HEK293 (cell line): ENCODE results near the gene EML6.

ENCODE experiments used
- CTCF ChIA-PET: fragments of 350-600 bp; formaldehyde crosslinking; extraction: SDS; loops from one replicate; lab custom pipeline; 2021; ENCODE audit warnings: antibody characterized with exemption; lab: Yijun Ruan, JAX
- POLR2A ChIA-PET: fragments of 300-600 bp; formaldehyde crosslinking; extraction: SDS; loops from one replicate; lab custom pipeline; 2020; ENCODE audit warnings: antibody characterized with exemption, inconsistent platforms; lab: Yijun Ruan, JAX
- H3K27ac ChIP-seq: fragments of 200-500 bp; sonication (Bioruptor generic); 2 replicates; pipeline ENCODE4 v1.5.1; 2014; ENCODE audit warnings: low read depth, low read length, control low read depth, inconsistent platforms; ENCODE audit errors: extremely low read depth
- H3K36me3 ChIP-seq, 2 experiments: fragments of 200-500 bp in 1 of 2; sonication (Bioruptor generic) in 1 of 2; 1 replicate in 1 of 2; 2 replicates in 1 of 2; pipeline ENCODE4 v1.5.1; 2014 to 2017; ENCODE audit warnings: inconsistent platforms in 2 of 2, low read length in 2 of 2; ENCODE audit not compliant: control insufficient read depth in 2 of 2, insufficient read depth in 1 of 2
- H3K4me1 ChIP-seq: fragments of 200-500 bp; sonication (Bioruptor generic); 2 replicates; pipeline ENCODE4 v1.5.1; 2014; ENCODE audit warnings: mild to moderate bottlenecking, low read length, inconsistent platforms; ENCODE audit not compliant: control insufficient read depth, insufficient read depth
- H3K4me3 ChIP-seq: 2 replicates; pipeline ENCODE4 v1.5.1; 2011; ENCODE audit warnings: low read depth, mild to moderate bottlenecking, control low read depth, low read length, moderate library complexity
- H3K9me3 ChIP-seq: fragments of 200-500 bp; sonication (Bioruptor generic); 2 replicates; pipeline ENCODE4 v1.5.1; 2014; ENCODE audit warnings: low read depth, low read length, inconsistent platforms; ENCODE audit not compliant: control insufficient read depth, insufficient read depth
- KLF7 ChIP-seq: fragments of 450-650 bp; formaldehyde crosslinking; IDR thresholded peaks from 2 replicates; pipeline ENCODE4 v1.5.1; 2016; ENCODE audit warnings: missing biosample characterization, missing genetic modification characterization, borderline replicate concordance
- KLF9 ChIP-seq: fragments of 450-650 bp; formaldehyde crosslinking; IDR thresholded peaks from 2 replicates; pipeline ENCODE4 v1.5.1; 2016; ENCODE audit warnings: missing biosample characterization, missing genetic modification characterization, low read depth
- SCRT1 ChIP-seq: fragments of 450-650 bp; formaldehyde crosslinking; IDR thresholded peaks from 2 replicates; pipeline ENCODE4 v1.5.1; 2016; ENCODE audit warnings: missing biosample characterization, missing genetic modification characterization, borderline replicate concordance
- SCRT2 ChIP-seq: fragments of 450-650 bp; formaldehyde crosslinking; IDR thresholded peaks from 2 replicates; pipeline ENCODE4 v1.5.1; 2016; ENCODE audit warnings: missing biosample characterization, missing genetic modification characterization
- ZFP69B ChIP-seq: fragments of 450-650 bp; formaldehyde crosslinking; IDR thresholded peaks from 2 replicates; pipeline ENCODE4 v1.5.1; 2016; ENCODE audit warnings: missing biosample characterization, missing genetic modification characterization
- ZNF146 ChIP-seq: fragments of 450-650 bp; formaldehyde crosslinking; IDR thresholded peaks from 2 replicates; pipeline ENCODE4 v1.5.1; 2016; ENCODE audit warnings: missing biosample characterization, missing genetic modification characterization
- ZNF157 ChIP-seq: fragments of 450-650 bp; formaldehyde crosslinking; IDR thresholded peaks from 2 replicates; pipeline ENCODE4 v1.5.1; 2016; ENCODE audit warnings: missing biosample characterization, missing genetic modification characterization
- ZNF558 ChIP-seq: fragments of 450-650 bp; formaldehyde crosslinking; IDR thresholded peaks from 2 replicates; pipeline ENCODE4 v1.5.1; 2016; ENCODE audit warnings: missing biosample characterization, missing genetic modification characterization
- ZNF624 ChIP-seq: fragments of 450-650 bp; formaldehyde crosslinking; IDR thresholded peaks from 2 replicates; pipeline ENCODE4 v1.5.1; 2017; ENCODE audit warnings: missing biosample characterization, missing genetic modification characterization
- ZSCAN23 ChIP-seq: fragments of 450-650 bp; formaldehyde crosslinking; IDR thresholded peaks from 2 replicates; pipeline ENCODE4 v1.5.1; 2016; ENCODE audit warnings: missing biosample characterization, missing genetic modification characterization
- ZXDB ChIP-seq: fragments of 450-650 bp; formaldehyde crosslinking; IDR thresholded peaks from 2 replicates; pipeline ENCODE4 v1.5.1; 2016; ENCODE audit warnings: missing biosample characterization, missing genetic modification characterization
- TF ChIP-seq, protein P1 (sequence below): fragments of 450-650 bp; formaldehyde crosslinking; IDR thresholded peaks from 2 replicates; pipeline ENCODE4 v1.5.1; 2016; ENCODE audit warnings: missing biosample characterization, missing genetic modification characterization

The EML6 gene

DNA sequence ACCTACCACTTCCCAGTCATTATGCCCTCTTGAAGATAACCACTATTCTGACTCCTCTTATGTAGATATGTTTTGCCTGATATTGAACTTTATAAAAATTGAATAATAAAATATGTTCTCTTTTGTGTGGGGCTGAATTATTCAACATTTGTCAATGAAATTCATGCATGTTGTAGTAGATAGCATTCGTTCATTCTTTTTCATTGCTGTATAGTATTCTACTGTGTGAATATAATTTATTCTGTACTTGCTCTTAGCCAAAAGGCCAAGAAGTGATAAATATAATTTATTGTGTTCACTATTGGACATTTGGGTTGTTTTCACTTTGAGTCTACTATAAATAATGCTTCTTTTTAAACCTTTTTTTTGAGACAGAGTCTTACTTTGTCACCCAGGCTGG, 29.0 kb downstream of the EML6 start:
- CTCF ChIA-PET: no interaction called here
- H3K4me3 ChIP-seq: no peak overlapping the region
- H3K36me3 ChIP-seq: no peaks in the 10 kb centered on the region
- no peaks in the 10 kb centered on the region; the same call in 1 of the 2 replicates for H3K4me1 ChIP-seq
- H3K27ac ChIP-seq: no peak overlapping the region
- H3K9me3 ChIP-seq: no peaks in the 10 kb centered on the region
- POLR2A ChIA-PET: no interaction called here
- no peak for TF ChIP-seq ZNF157 (tag by site-specific recombination)
- peak; percentile 54 for TF ChIP-seq ZNF146

DNA sequence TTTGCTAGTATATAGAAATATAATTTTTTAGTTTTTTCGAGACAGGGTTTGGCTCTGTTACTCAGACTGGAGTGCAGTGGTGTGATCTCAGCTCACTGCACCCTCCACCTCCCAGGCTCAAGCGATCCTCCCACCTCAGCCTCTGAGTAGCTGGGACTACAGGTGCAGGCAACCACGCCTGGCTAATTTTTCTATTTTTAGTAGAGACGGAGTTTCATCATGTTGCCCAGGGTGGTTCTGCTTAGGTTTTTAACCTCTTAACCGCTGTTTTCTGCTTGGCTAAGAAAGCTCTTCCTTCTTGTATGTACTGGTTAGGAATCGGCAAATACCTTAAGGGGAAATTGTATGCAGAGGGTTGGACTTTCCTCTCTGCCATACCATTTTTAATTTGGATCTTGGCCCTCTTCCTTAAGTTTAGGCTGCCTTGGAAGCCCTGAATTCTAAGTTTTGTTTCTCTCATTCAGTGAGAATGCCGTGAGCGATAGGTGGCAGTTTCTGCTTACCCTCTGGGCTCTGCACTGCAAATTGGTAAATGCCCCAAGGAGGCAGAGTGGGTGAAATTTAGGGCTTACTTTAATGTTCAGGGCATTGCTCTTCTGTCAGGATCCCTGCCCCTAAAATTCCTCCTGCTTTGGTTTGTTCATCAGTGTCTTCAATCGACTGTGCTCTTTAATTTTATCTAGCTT, 32.3 kb downstream of the EML6 start:
- no peaks in the 10 kb centered on the region for H3K9me3 ChIP-seq
- H3K27ac ChIP-seq: no peak overlapping the region
- peak; percentile 57 for TF ChIP-seq SCRT2
- no peak for TF ChIP-seq ZNF624 (tag by site-specific recombination)
- TF ChIP-seq, all 188 proteins: peak for 1
- POLR2A ChIA-PET: no interaction called here
- Histone ChIP-seq H3K4me3 (no peak overlapping the region), H3K36me3 (no peaks in the 10 kb centered on the region), H3K4me1 (no peaks in the 10 kb centered on the region; the same call in 1 of the 2 replicates)
- CTCF ChIA-PET: no interaction called here

DNA sequence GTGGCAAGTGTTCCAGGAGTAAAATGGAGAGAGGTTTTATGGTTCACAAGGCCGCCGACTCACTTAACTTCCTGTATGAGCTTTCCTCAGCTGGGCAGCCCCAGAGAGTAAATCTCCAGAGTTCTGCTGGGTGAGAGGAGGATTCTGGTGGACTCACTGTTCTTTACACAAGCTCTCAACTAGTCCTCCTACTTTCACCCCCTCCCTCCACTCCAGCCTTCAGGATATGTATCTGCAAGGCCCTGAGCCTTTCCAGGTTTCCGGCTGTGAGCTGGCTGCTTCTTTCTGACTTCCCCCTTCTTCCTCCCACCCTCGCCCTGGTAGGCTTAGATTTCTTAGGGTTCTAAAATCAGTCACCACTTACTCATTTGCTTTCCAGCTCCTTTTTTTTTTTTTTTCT, 34.0 kb downstream of the EML6 start:
- POLR2A ChIA-PET: no interaction called here
- Histone ChIP-seq H3K9me3 (no peaks in the 10 kb centered on the region), H3K27ac (no peak overlapping the region), H3K4me3 (no peak overlapping the region), H3K36me3 (no peaks in the 10 kb centered on the region), H3K4me1 (no peaks in the 10 kb centered on the region; the same call in 1 of the 2 replicates)
- peak; percentile 52; the same call in 1 of the 2 replicates for TF ChIP-seq ZNF558 (tag by site-specific recombination)
- TF ChIP-seq, protein P1, sequence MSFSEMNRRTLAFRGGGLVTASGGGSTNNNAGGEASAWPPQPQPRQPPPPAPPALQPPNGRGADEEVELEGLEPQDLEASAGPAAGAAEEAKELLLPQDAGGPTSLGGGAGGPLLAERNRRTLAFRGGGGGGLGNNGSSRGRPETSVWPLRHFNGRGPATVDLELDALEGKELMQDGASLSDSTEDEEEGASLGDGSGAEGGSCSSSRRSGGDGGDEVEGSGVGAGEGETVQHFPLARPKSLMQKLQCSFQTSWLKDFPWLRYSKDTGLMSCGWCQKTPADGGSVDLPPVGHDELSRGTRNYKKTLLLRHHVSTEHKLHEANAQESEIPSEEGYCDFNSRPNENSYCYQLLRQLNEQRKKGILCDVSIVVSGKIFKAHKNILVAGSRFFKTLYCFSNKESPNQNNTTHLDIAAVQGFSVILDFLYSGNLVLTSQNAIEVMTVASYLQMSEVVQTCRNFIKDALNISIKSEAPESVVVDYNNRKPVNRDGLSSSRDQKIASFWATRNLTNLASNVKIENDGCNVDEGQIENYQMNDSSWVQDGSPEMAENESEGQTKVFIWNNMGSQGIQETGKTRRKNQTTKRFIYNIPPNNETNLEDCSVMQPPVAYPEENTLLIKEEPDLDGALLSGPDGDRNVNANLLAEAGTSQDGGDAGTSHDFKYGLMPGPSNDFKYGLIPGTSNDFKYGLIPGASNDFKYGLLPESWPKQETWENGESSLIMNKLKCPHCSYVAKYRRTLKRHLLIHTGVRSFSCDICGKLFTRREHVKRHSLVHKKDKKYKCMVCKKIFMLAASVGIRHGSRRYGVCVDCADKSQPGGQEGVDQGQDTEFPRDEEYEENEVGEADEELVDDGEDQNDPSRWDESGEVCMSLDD (tag by site-specific recombination): no peak
- CTCF ChIA-PET: no interaction called here

DNA sequence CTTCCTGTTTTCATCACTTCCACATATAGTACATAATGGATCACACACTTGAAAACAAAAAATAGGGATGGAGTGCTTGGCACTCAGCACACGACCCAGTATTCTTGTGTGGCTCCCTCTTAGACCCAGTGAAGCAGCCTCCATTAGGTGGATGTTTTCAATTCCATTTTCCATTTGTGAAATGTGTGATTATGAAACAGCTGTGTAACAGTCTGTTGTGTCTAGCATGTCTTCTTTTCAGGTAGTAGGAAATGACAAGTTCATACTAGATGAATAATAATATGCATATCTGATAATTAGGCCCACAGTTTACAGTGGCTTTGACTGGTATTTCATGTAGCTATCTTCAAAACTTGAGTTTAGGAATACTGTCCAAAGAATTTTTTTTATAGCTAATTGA, 35.5 kb downstream of the EML6 start:
- ChIA-PET POLR2A (no interaction called here), CTCF (interaction anchor here (1.1 kb wide), 1 partner anchor 410 kb away, joined by 3 read pairs; no protein-coding TSS in a partner anchor)
- Histone ChIP-seq H3K4me1 (no peaks in the 10 kb centered on the region; the same call in 1 of the 2 replicates), H3K9me3 (no peaks in the 10 kb centered on the region), H3K4me3 (no peak overlapping the region), H3K36me3 (no peaks in the 10 kb centered on the region), H3K27ac (no peak overlapping the region)
- TF ChIP-seq ZNF146 (no peak), ZFP69B (tag by site-specific recombination) (no peak), ZSCAN23 (tag by site-specific recombination) (no peak), SCRT1 (tag by site-specific recombination) (no peak), KLF9 (tag by site-specific recombination) (no peak)
- TF ChIP-seq, all 188 proteins: peak for 0

DNA sequence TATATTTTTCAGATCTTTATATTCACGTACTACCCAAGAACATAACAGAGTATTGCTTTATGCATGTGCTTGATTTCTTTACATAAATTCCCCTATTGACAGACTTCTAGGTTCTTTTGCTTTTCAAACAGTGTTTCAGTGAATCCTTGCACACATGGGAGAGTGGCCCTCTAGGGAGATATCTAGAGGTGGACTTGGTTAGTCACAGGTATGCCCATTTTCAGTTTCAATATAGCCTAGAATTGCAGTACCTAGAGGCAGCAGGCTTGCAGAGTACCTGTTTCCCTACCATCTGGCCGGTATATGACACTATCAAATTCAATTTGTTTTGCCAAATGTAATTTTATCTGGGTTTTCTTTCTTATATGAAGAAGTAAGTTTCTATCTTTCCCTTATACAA, 36.8 kb downstream of the EML6 start:
- H3K27ac ChIP-seq: no peak overlapping the region
- CTCF ChIA-PET: interaction anchor here (1.1 kb wide), 1 partner anchor 408 kb away, joined by 3 read pairs; no protein-coding TSS in a partner anchor

More for the DNA sequence above, 36.8 kb downstream of the EML6 start:
- Histone ChIP-seq H3K4me3 (no peak overlapping the region), H3K4me1 (no peaks in the 10 kb centered on the region; the same call in 1 of the 2 replicates), H3K9me3 (no peaks in the 10 kb centered on the region), H3K36me3 (no peaks in the 10 kb centered on the region)
- POLR2A ChIA-PET: no interaction called here
- TF ChIP-seq KLF7 (tag by site-specific recombination): no peak
- no peak for TF ChIP-seq ZXDB
